ENCODE data around the gene THSD4. TPM values are rescaled to one million over a fixed set of nuclear protein-coding genes. Genes with fewer than 3 reads are reported as not detected.

The THSD4 gene
- total RNA-seq, 2 experiments from 2014 or later = not detected

DNA sequence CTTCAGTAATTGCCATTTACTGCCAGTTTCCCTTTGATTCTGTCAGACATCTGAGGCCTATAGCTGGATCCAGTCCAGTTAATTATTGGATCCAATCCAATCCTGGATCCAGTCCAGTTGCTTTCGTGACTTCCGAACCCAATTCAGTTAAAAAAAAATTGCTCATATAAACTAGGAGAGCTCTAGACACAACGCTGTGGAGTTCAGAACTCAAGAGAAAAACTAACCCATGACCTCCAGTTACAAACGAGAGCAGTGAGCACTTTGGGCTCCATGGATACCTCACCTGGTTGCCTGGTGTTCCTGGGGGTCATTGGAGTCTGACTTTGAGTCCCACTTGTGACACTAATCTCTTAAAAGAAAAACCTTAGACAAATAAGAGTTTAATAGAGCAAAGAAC lies 269.8 kb downstream of the THSD4 start:
- Histone ChIP-seq H3K36me3 (ENCODE audit: insufficient read depth, low read length) (no peaks in the 10 kb centered on the region), H3K27me3 (ENCODE audit: control insufficient read depth in 1 of 2, insufficient read depth in 2 of 2, low read length in 2 of 2) (peaks cover 0 to 5% of the 10 kb centered on the region in 2 experiments), H3K9me3 (ENCODE audit: control insufficient read depth in 1 of 2, insufficient read depth in 1 of 2, low read length in 2 of 2) (no peaks in the 10 kb centered on the region), H3K4me1 (ENCODE audit: insufficient read depth, low read length) (no peaks in the 10 kb centered on the region), H3K27ac (ENCODE audit: low read depth in 1 of 2, low read length in 2 of 2) (no peak overlapping the region), H3K4me3 (ENCODE audit: low read length) (no peak overlapping the region)
- Mint-ChIP-seq H3K4me3 (no peak overlapping the region), H3K4me1 (ENCODE audit: low read depth) (peaks cover 11% of the 10 kb centered on the region), H3K9me3 (no peaks in the 10 kb centered on the region), H3K27me3 (peaks cover 19% of the 10 kb centered on the region), H3K36me3 (ENCODE audit: low read depth) (no peaks in the 10 kb centered on the region), H3K27ac (no peak overlapping the region)
- POLR2A ChIA-PET = no interaction called here
- intact Hi-C loops (cut with DNase I, micrococcal nuclease) = loop anchor here in 1 of 2 experiments (5.0 kb wide), 1 partner anchor 347 kb away; no protein-coding TSS in a partner anchor
- DNase-seq = no peak
- TF ChIP-seq, protein P1, sequence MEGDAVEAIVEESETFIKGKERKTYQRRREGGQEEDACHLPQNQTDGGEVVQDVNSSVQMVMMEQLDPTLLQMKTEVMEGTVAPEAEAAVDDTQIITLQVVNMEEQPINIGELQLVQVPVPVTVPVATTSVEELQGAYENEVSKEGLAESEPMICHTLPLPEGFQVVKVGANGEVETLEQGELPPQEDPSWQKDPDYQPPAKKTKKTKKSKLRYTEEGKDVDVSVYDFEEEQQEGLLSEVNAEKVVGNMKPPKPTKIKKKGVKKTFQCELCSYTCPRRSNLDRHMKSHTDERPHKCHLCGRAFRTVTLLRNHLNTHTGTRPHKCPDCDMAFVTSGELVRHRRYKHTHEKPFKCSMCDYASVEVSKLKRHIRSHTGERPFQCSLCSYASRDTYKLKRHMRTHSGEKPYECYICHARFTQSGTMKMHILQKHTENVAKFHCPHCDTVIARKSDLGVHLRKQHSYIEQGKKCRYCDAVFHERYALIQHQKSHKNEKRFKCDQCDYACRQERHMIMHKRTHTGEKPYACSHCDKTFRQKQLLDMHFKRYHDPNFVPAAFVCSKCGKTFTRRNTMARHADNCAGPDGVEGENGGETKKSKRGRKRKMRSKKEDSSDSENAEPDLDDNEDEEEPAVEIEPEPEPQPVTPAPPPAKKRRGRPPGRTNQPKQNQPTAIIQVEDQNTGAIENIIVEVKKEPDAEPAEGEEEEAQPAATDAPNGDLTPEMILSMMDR (IDR thresholded peaks at IDR 0.05) = no peak
- CTCF ChIA-PET = no interaction called here
- no peak for ATAC-seq (ENCODE audit: poor library complexity)

DNA sequence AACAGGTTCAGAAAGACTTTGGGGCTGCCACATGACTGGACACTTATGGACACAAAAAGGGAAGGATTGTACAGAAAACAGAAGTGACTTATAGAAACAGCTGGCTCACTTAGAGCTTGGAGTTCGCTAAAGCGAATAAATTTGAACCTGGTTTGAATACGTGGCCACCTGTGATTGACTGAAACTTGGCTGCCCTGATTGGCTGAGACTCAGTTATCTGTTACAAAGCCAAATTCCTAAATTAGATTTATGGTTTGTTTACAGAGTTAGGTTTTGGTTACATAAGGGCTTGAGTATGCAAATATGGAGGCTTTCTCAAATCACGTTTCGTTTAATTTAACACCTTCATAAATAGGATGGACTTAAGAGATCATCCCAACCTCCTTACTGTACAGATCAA lies 270.2 kb downstream of the THSD4 start:
- Histone ChIP-seq H3K27ac (ENCODE audit: low read depth in 1 of 2, low read length in 2 of 2) (no peak overlapping the region), H3K4me1 (ENCODE audit: insufficient read depth, low read length) (no peaks in the 10 kb centered on the region), H3K4me3 (ENCODE audit: low read length) (no peak overlapping the region), H3K9me3 (ENCODE audit: control insufficient read depth in 1 of 2, insufficient read depth in 1 of 2, low read length in 2 of 2) (no peaks in the 10 kb centered on the region), H3K27me3 (ENCODE audit: control insufficient read depth in 1 of 2, insufficient read depth in 2 of 2, low read length in 2 of 2) (peaks cover 0 to 5% of the 10 kb centered on the region in 2 experiments), H3K36me3 (ENCODE audit: insufficient read depth, low read length) (no peaks in the 10 kb centered on the region)
- TF ChIP-seq, protein P1 (IDR thresholded peaks at IDR 0.05) = no peak
- peaks cover 23% of the 10 kb centered on the region for H3K27me3 Mint-ChIP-seq
- H3K9me3 Mint-ChIP-seq = no peaks in the 10 kb centered on the region
- POLR2A ChIA-PET = no interaction called here
- ATAC-seq (ENCODE audit: poor library complexity) = no peak
- intact Hi-C loops (cut with DNase I, micrococcal nuclease) = loop anchor here in 1 of 2 experiments (5.0 kb wide), 1 partner anchor 347 kb away; no protein-coding TSS in a partner anchor
- H3K27ac Mint-ChIP-seq = no peak overlapping the region
- no peak for DNase-seq
- no peaks in the 10 kb centered on the region for H3K36me3 Mint-ChIP-seq (ENCODE audit: low read depth)
- H3K4me1 Mint-ChIP-seq (ENCODE audit: low read depth) = peaks cover 11% of the 10 kb centered on the region
- no peak overlapping the region for H3K4me3 Mint-ChIP-seq
- CTCF ChIA-PET = interaction anchor here (0.9 to 1.4 kb wide), 2 partner anchors 55 to 358 kb away, joined by 3 to 4 read pairs; no protein-coding TSS in a partner anchor

DNA sequence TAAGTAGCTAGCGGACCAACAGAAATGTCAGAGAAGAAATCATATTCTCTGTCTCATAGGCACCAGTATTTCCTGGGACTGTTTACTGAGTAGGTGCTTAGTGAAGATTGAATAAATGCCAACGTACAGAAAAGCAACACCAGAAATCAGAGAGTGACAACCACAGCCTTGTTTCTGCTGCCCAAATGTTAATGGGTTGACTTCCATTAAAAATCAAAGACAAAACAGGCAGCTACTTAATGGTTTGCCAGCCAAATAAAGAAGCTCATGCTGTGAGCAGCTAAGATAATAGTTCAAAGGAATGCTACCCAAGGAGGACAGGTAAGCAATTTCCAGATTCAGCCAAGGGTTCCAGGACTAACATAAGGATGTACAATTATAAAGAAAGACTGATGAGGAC lies 270.7 kb downstream of the THSD4 start:
- H3K4me3 ChIP-seq (ENCODE audit: low read length) = no peak overlapping the region
- H3K27ac Mint-ChIP-seq = no peak overlapping the region
- no peaks in the 10 kb centered on the region for H3K36me3 ChIP-seq (ENCODE audit: insufficient read depth, low read length)
- no peak overlapping the region for H3K4me3 Mint-ChIP-seq
- ChIA-PET POLR2A (interaction anchor here (0.7 kb wide), 1 partner anchor 55 kb away, joined by 3 read pairs; no protein-coding TSS in a partner anchor), CTCF (interaction anchor here (0.9 to 1.4 kb wide), 2 partner anchors 55 to 358 kb away, joined by 3 to 4 read pairs; no protein-coding TSS in a partner anchor)
- H3K9me3 Mint-ChIP-seq = no peaks in the 10 kb centered on the region
- ATAC-seq (ENCODE audit: poor library complexity) (no peak), DNase-seq (no peak)
- peaks cover 0 to 5% of the 10 kb centered on the region in 2 experiments for H3K27me3 ChIP-seq (ENCODE audit: control insufficient read depth in 1 of 2, insufficient read depth in 2 of 2, low read length in 2 of 2)
- no peaks in the 10 kb centered on the region for H3K9me3 ChIP-seq (ENCODE audit: control insufficient read depth in 1 of 2, insufficient read depth in 1 of 2, low read length in 2 of 2)
- H3K27me3 Mint-ChIP-seq = peaks cover 25% of the 10 kb centered on the region
- no peaks in the 10 kb centered on the region for H3K36me3 Mint-ChIP-seq (ENCODE audit: low read depth)
- peaks cover 11% of the 10 kb centered on the region for H3K4me1 Mint-ChIP-seq (ENCODE audit: low read depth)
- no peaks in the 10 kb centered on the region for H3K4me1 ChIP-seq (ENCODE audit: insufficient read depth, low read length)
- no peak overlapping the region for H3K27ac ChIP-seq (ENCODE audit: low read depth in 1 of 2, low read length in 2 of 2)
- TF ChIP-seq, protein P1 (IDR thresholded peaks at IDR 0.05) = no peak
- intact Hi-C loops (cut with DNase I, micrococcal nuclease) = loop anchor here (2.0 to 5.0 kb wide), 2 partner anchors 55 to 346 kb away; no protein-coding TSS in a partner anchor

Data from CD4-positive, alpha-beta T cell (primary cell).